Measurements from ENCODE around the gene PTPRN2. TPM values are rescaled to one million over a fixed set of nuclear protein-coding genes. Genes with fewer than 3 reads are reported as not detected.

The PTPRN2 gene
- total and polyA plus RNA-seq, 2 of the 8 experiments (the other 6 are each of a cell fraction or from before 2014, with no cell fraction given), result 2.6 to 4.5 TPM

GRCh38 chr7:157667261-157667660 lies 920.4 kb downstream of the PTPRN2 start:
- CTCF ChIA-PET (ENCODE audit: partially characterized antibody), result no interaction called here

More at GRCh38 chr7:157667261-157667660, 920.4 kb downstream of the PTPRN2 start:
- DNase-seq (ENCODE audit: low read depth in 1 of 2, low spot score in 2 of 2) (no peak), FAIRE-seq (no peak)
- Histone ChIP-seq H2AFZ (ENCODE audit: low read length) (no peak overlapping the region), H2BK5ac (ENCODE audit: low read depth, low read length) (no peak overlapping the region), H3K4me3 (ENCODE audit: extremely low read depth in 1 of 4, insufficient read depth in 2 of 4, low read depth in 3 of 4, low read length in 4 of 4) (no peak overlapping the region), H3K9ac (replicated peaks in 1 of 4; ENCODE audit: extremely low read depth in 1 of 4, low read depth in 3 of 4, low read length in 3 of 4) (no peak overlapping the region), H3K14ac (ENCODE audit: insufficient read length) (no peak overlapping the region), H2BK20ac (ENCODE audit: low read length) (no peak overlapping the region), H4K5ac (ENCODE audit: insufficient read length, low read depth, low read length) (no peak overlapping the region), H3K23ac (ENCODE audit: insufficient read length) (no peak overlapping the region), H2BK15ac (ENCODE audit: low read length) (no peak overlapping the region), H2BK12ac (ENCODE audit: low read depth, low read length) (no peak overlapping the region), H3K79me1 (ENCODE audit: low read depth, low read length) (no peaks in the 10 kb centered on the region), H3K4me2 (ENCODE audit: insufficient read depth in 1 of 2, low read depth in 2 of 2, low read length in 2 of 2) (no peak overlapping the region), H2BK120ac (replicated peaks; ENCODE audit: low read depth, low read length) (no peak overlapping the region), H3K36me3 (ENCODE audit: control insufficient read depth in 2 of 4, insufficient read depth in 4 of 4, low read length in 3 of 4) (no peaks in the 10 kb centered on the region), H3K9me3 (ENCODE audit: insufficient read depth in 2 of 2, low read depth in 1 of 2, low read length in 1 of 2) (no peaks in the 10 kb centered on the region), H3K4me1 (replicated peaks in 1 of 4; ENCODE audit: control insufficient read depth in 3 of 4, insufficient read depth in 4 of 4, low read length in 3 of 4) (peaks cover 0 to 9% (median 4%) of the 10 kb centered on the region in 4 experiments; a peak in 3 of 7 replicates), H2AK5ac (ENCODE audit: low read depth, low read length) (no peak overlapping the region), H3K4ac (replicated peaks; ENCODE audit: insufficient read length, low read depth, low read length) (no peak overlapping the region), H3K27ac (ENCODE audit: low read depth, low read length) (no peak overlapping the region), H4K91ac (replicated peaks; ENCODE audit: insufficient read length, low read length) (no peak overlapping the region), H3K27me3 (replicated peaks in 1 of 4; ENCODE audit: control insufficient read depth in 3 of 4, extremely low read depth in 1 of 4, insufficient read depth in 3 of 4, low read length in 3 of 4) (peaks cover 0 to 2% (median under 1%) of the 10 kb centered on the region in 4 experiments; a peak in 1 of 7 replicates), H3K56ac (replicated peaks; ENCODE audit: insufficient read length, low read depth, low read length) (no peak overlapping the region), H3K18ac (ENCODE audit: extremely low read depth, low read length) (no peak overlapping the region), H4K8ac (ENCODE audit: extremely low read depth, insufficient read depth, low read length) (no peak overlapping the region), H4K20me1 (replicated peaks in 1 of 2; ENCODE audit: control insufficient read depth in 1 of 2, insufficient read depth in 2 of 2, low read length in 2 of 2) (peaks cover 0 to 2% of the 10 kb centered on the region in 2 experiments), H3K23me2 (ENCODE audit: low read depth, low read length) (no peaks in the 10 kb centered on the region), H3K79me2 (ENCODE audit: control insufficient read depth in 1 of 2, insufficient read depth in 2 of 2, low read length in 2 of 2) (no peaks in the 10 kb centered on the region)
- WGBS, 2 experiments (ENCODE audit: extremely low coverage in 1 of 2, insufficient coverage in 1 of 2, insufficient read length in 1 of 2, insufficient replicate concordance in 2 of 2, low coverage in 1 of 2, low lambda C conversion rate in 2 of 2, missing lambda C conversion rate in 1 of 2), result 86% methylated on average over 5 of the region's 12 CpGs; no CpG with 5 or more reads in 1 of the 2 experiments
- no peak for TF ChIP-seq EGR1 (IDR thresholded peaks at IDR 0.05; ENCODE audit: borderline replicate concordance, low read depth, low read length)
- TF ChIP-seq SIRT6 (IDR thresholded peaks at IDR 0.05; ENCODE audit: low read length), result no peak
- no peak for TF ChIP-seq NRF1 (IDR thresholded peaks at IDR 0.05; ENCODE audit: low read depth, low read length)
- no peak for TF ChIP-seq SUZ12 (IDR thresholded peaks at IDR 0.05; ENCODE audit: low read length)
- TF ChIP-seq KDM5A (IDR thresholded peaks at IDR 0.05; ENCODE audit: low read length), result no peak
- POLR2A ChIA-PET (ENCODE audit: partially characterized antibody), result no interaction called here

Data from H1 (cell line).